Breast epithelium (tissue), 4 donors: Measurements from ENCODE around the gene TMIGD3. TPM values are rescaled to one million over a fixed set of nuclear protein-coding genes. Genes with fewer than 3 reads are reported as not detected.

ENCODE experiments used
- DNase-seq, 2 donors: peaks; one replicate each; pipeline ENCODE4 v3.0.0-alpha.2; 2019; ENCODE audit warnings: low spot score in 2 of 2
- H3K27ac ChIP-seq, 2 donors: fragments of 200-600 bp; sonication (generic) in 1 of 2; one replicate each; pipeline ENCODE4 v1.5.1; 2016 to 2019; ENCODE audit warnings: mild to moderate bottlenecking in 1 of 2
- H3K27me3 ChIP-seq, 2 donors: fragments of 200-600 bp; sonication (generic) in 1 of 2; one replicate each; pipeline versions ENCODE4 v1.5.1 to v1.6.0; 2017 to 2019; ENCODE audit warnings: control low read depth in 1 of 2, mild to moderate bottlenecking in 1 of 2
- H3K36me3 ChIP-seq: fragments of 200-600 bp; one replicate; pipeline ENCODE4 v1.5.1; 2019
- H3K4me1 ChIP-seq, 2 donors: fragments of 200-600 bp; sonication (generic); one replicate each; pipeline ENCODE4 v1.5.1; 2016 to 2019; ENCODE audit warnings: control low read depth in 1 of 2
- H3K4me3 ChIP-seq, 3 donors: fragments of 200-600 bp; sonication (generic); 1 replicate in 2 of 3; 2 replicates in 1 of 3; pipeline ENCODE4 v1.5.1; 2016 to 2019; ENCODE audit warnings: mild to moderate bottlenecking in 3 of 3, moderate library complexity in 2 of 3
- H3K9me3 ChIP-seq, 2 donors: fragments of 200-600 bp; sonication (generic) in 1 of 2; one replicate each; pipeline ENCODE4 v1.5.1; 2016 to 2019; ENCODE audit warnings: control low read depth in 1 of 2
- POLR2A ChIP-seq: fragments of 450-650 bp; IDR thresholded peaks from one replicate; pipeline ENCODE4 v1.6.1; 2016; ENCODE audit warnings: antibody characterized with exemption, mild to moderate bottlenecking, moderate library complexity
- POLR2AphosphoS5 ChIP-seq, 3 donors: sonication (generic); formaldehyde crosslinking; IDR thresholded peaks; one replicate each; pipeline ENCODE4 v1.6.1; 2017; ENCODE audit warnings: antibody characterized with exemption in 3 of 3
- intact Hi-C: fragments of 100-400 bp; cut with DNase I; formaldehyde crosslinking; loops from one replicate; pipeline ENCODE4 v1.15.1; 2023; ENCODE audit warnings: low total_unique reads
- total RNA-seq, 3 donors: library from RNA; depleted of rRNA; stranded (reverse); fragments of >200 nt; gene quantifications; one replicate each; pipeline ENCODE4 v1.1.0, GENCODE V29; 2016
- TF ChIP-seq, protein P1 (sequence below), 3 donors: fragments of 450-650 bp; IDR thresholded peaks; one replicate each; pipeline ENCODE4 v1.5.1; 2016 to 2017; ENCODE audit warnings: antibody characterized with exemption in 3 of 3, mild to moderate bottlenecking in 3 of 3, moderate library complexity in 3 of 3

The TMIGD3 gene
- total RNA-seq, 3 donors from 2014 or later, result 5.9 to 14.6 (median 10.0) TPM

DNA sequence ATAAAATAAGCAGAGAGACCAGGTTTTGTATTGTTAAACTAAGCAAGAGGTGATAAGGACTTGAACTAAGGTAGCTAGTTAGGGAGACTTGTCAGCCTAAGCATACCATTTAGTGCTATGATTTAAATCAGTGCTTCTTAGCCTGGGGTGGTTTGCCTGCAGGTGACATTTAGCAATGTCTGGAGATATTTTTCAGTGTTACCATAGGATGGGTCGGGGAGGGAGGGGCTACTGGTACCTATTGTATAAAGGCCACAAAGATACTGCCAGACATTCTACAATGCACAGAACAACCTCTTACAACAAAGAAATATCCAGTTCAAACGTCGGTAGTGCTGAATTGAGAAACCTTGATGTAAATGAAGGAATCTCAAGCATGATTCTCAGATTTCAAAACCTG lies 50.9 kb downstream of the TMIGD3 start:
- H3K36me3 ChIP-seq, result peaks cover 2% of the 10 kb centered on the region
- no peaks in the 10 kb centered on the region for H3K9me3 ChIP-seq
- H3K4me3 ChIP-seq, result no peak overlapping the region
- no peaks in the 10 kb centered on the region for H3K27me3 ChIP-seq
- DNase-seq, result no peak
- TF ChIP-seq, protein P1, sequence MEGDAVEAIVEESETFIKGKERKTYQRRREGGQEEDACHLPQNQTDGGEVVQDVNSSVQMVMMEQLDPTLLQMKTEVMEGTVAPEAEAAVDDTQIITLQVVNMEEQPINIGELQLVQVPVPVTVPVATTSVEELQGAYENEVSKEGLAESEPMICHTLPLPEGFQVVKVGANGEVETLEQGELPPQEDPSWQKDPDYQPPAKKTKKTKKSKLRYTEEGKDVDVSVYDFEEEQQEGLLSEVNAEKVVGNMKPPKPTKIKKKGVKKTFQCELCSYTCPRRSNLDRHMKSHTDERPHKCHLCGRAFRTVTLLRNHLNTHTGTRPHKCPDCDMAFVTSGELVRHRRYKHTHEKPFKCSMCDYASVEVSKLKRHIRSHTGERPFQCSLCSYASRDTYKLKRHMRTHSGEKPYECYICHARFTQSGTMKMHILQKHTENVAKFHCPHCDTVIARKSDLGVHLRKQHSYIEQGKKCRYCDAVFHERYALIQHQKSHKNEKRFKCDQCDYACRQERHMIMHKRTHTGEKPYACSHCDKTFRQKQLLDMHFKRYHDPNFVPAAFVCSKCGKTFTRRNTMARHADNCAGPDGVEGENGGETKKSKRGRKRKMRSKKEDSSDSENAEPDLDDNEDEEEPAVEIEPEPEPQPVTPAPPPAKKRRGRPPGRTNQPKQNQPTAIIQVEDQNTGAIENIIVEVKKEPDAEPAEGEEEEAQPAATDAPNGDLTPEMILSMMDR (IDR thresholded peaks at IDR 0.05), result no peak
- no peak for TF ChIP-seq POLR2AphosphoS5 (IDR thresholded peaks at IDR 0.05)
- no peak for TF ChIP-seq POLR2A
- H3K27ac ChIP-seq, result no peak overlapping the region
- peaks cover 0 to 19% of the 10 kb centered on the region in 2 donors for H3K4me1 ChIP-seq
- intact Hi-C loops, result no loop called here

DNA sequence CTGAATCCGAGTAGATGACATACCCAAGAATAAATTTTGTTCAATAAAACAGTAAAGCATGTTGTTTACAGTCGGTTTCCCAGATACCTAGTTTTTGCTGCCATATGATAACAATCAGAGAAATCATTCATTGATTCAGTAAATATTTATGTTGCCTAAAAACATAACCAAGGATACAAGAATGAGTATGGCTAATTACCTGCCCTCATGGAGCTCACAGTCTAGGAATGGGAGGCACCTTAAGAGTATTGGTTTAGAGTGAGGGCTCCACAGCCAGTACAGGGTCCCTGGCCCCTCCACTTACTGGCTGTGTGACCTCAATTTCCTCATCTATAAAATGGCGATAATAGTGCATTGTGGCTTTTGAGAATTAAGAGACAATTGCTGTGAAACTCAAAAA lies 53.2 kb downstream of the TMIGD3 start:
- intact Hi-C loops, result no loop called here
- no peak for DNase-seq
- TF ChIP-seq, protein P1 (IDR thresholded peaks at IDR 0.05), result no peak
- TF ChIP-seq POLR2AphosphoS5 (IDR thresholded peaks at IDR 0.05) (no peak), POLR2A (no peak)
- Histone ChIP-seq H3K36me3 (no peaks in the 10 kb centered on the region), H3K9me3 (no peaks in the 10 kb centered on the region), H3K27me3 (no peaks in the 10 kb centered on the region), H3K4me3 (peak overlapping the region; percentile 79 to 95 (median 81)), H3K4me1 (peaks cover 0 to 19% of the 10 kb centered on the region in 2 donors), H3K27ac (peak overlapping the region; percentile 85 to 90)

DNA sequence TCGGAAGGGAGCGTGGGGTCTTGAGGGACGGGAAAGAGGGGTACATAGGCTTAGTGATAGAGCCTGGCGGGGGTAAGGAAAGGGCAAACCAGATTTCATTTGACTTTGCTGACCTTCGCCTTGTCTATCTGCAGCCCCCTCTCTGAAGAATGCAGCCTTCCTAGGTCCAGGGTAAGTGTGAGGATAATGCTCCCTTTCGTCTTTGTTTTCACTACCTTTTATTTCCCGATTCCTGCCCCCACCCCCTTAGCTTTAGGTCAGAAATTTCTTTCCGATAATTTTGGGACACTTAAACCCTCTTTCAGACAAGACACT lies 53.8 kb downstream of the TMIGD3 start:
- H3K27me3 ChIP-seq, result no peaks in the 10 kb centered on the region
- peak overlapping the region; percentile 85 to 90 for H3K27ac ChIP-seq
- DNase-seq, result no peak
- TF ChIP-seq, protein P1 (IDR thresholded peaks at IDR 0.05), result no peak
- no peak for TF ChIP-seq POLR2A
- no peak for TF ChIP-seq POLR2AphosphoS5 (IDR thresholded peaks at IDR 0.05)
- H3K9me3 ChIP-seq, result no peaks in the 10 kb centered on the region
- intact Hi-C loops, result no loop called here
- H3K36me3 ChIP-seq, result no peaks in the 10 kb centered on the region
- peaks cover 0 to 19% of the 10 kb centered on the region in 2 donors for H3K4me1 ChIP-seq
- H3K4me3 ChIP-seq, result peak overlapping the region; percentile 79 to 95 (median 81)

DNA sequence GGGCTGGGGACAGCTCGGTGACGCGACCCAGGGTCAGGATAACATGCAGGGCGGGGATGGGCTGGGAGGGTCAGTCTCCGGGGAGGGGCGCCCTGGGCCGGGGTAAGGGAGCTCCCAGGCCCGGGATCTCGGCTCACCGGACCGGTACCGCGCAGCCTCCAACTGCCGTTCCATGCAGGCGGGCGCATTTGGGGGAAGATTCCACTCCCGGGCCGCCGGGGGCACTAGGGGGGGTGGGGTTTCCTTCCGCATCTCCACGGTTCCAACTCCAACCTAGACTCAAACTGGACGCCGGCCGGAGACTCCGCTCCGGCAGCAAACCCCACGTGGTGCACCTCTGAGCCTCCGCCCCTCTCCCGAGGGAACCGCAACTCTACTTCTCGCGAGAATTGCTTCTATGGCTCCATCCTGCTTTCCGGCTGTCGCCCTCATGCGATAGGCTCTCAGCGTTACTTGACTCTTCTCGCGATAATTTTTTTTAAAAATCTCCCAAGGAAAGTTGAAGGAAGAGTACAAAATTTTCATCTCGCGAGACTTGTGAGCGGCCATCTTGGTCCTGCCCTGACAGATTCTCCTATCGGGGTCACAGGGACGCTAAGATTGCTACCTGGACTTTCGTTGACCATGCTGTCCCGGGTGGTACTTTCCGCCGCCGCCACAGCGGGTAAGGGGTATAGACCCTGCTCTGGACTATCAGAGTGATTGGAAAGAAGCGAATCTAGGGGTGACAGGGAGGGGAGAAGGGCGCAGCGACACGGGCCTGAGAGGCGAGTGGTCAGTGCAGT lies 54.3 kb downstream of the TMIGD3 start, which contains the start of the genes ATP5PB and WDR77:
Gene ATP5PB, plus strand, starts transcription at position 547 of the 785 bp plus-strand sequence. Its CDS starts 78 bp downstream, at position 625.
Gene WDR77, minus strand, starts transcription at position 339 of the 785 bp plus-strand sequence. Its CDS starts 87 bp downstream, at position 252.
- H3K9me3 ChIP-seq, result no peaks in the 10 kb centered on the region
- H3K27ac ChIP-seq, result peak within 1 kb of the TSS; percentile 85 to 90
- H3K27me3 ChIP-seq, result no peaks in the 10 kb centered on the region
- intact Hi-C loops, result no loop called here
- peak; percentile 55 to 71 (median 69) for TF ChIP-seq POLR2AphosphoS5 (IDR thresholded peaks at IDR 0.05)
- no peak for TF ChIP-seq POLR2A
- H3K36me3 ChIP-seq, result no peaks in the 10 kb centered on the region
- peak; percentile 93 to 96 for DNase-seq
- H3K4me1 ChIP-seq, result peaks cover 0 to 19% of the 10 kb centered on the region in 2 donors
- H3K4me3 ChIP-seq, result peak within 1 kb of the TSS; percentile 79 to 95 (median 81)

DNA sequence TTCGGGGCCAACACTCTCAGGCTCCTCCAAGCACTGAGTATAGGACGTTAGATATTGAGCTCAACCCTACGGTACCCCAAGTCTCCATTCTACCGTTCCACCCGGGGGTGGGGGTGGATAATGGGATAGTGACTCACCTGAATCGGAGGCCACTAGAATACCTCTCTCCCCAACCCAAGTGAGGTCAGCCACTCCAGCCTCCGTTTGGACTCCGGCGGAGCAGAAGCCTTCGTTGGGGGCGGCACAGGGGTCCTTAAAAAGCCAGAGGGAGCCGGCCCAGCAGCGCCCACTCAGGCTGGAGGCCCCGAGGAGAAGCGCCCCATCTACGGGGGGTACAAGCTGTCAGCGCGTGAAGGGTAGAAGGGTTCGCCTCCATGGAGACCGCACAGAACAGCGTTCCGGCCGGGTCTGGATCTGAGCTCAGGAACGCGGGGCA lies 54.9 kb downstream of the TMIGD3 start:
- Histone ChIP-seq H3K4me1 (peaks cover 0 to 19% of the 10 kb centered on the region in 2 donors), H3K27ac (peak overlapping the region; percentile 85 to 90), H3K36me3 (no peaks in the 10 kb centered on the region), H3K9me3 (no peaks in the 10 kb centered on the region), H3K27me3 (no peaks in the 10 kb centered on the region), H3K4me3 (peak overlapping the region; percentile 79 to 95 (median 81))
- TF ChIP-seq, protein P1 (IDR thresholded peaks at IDR 0.05), result no peak
- TF ChIP-seq POLR2A (no peak), POLR2AphosphoS5 (IDR thresholded peaks at IDR 0.05) (no peak)
- intact Hi-C loops, result no loop called here
- peak in 1 of 2 donors; percentile 27 for DNase-seq
